Mucosa of descending colon (tissue), 3 donors: ENCODE data around the gene FLVCR2. TPM values are rescaled to one million over a fixed set of nuclear protein-coding genes. Genes with fewer than 3 reads are reported as not detected.

Source experiments
- ATAC-seq: fragments of 200-7000 bp; cut with Tn5 transposase; one replicate; pipeline ENCODE4 v1.9.1; 2020; ENCODE audit warnings: mild to moderate bottlenecking, moderate library complexity
- DNase-seq, 3 donors: peaks; one replicate each; pipeline ENCODE4 v3.0.0-alpha.2; 2020
- H3K36me3 ChIP-seq: fragments of 200-600 bp; one replicate; pipeline ENCODE4 v1.8.0; 2021; ENCODE audit warnings: low read depth, mild to moderate bottlenecking
- H3K4me1 ChIP-seq: fragments of 200-600 bp; one replicate; pipeline ENCODE4 v1.8.0; 2021; ENCODE audit warnings: low read depth, mild to moderate bottlenecking
- H3K4me3 ChIP-seq: fragments of 200-600 bp; one replicate; pipeline ENCODE4 v1.8.0; 2021; ENCODE audit warnings: mild to moderate bottlenecking
- H3K9me3 ChIP-seq: fragments of 200-600 bp; one replicate; pipeline ENCODE4 v1.8.0; 2021; ENCODE audit warnings: mild to moderate bottlenecking
- CTCF ChIP-seq: fragments of 200-600 bp; IDR thresholded peaks from one replicate; pipeline ENCODE4 v1.8.0; 2022; ENCODE audit warnings: antibody characterized with exemption, mild to moderate bottlenecking
- intact Hi-C, 2 donors: fragments of 100-400 bp; cut with DNase I in 1 of 2; cut with micrococcal nuclease in 1 of 2; formaldehyde crosslinking; loops; one replicate each; pipeline versions ENCODE4 v1.11.0 to v1.11.1; 2022; cut with DNase I, micrococcal nuclease
- long read RNA-seq, 2 donors: library from polyadenylated mRNA; unstranded; transcript quantifications; one replicate each; pipeline ENCODE4 v2.0.0, GENCODE V29; 2019 to 2021
- total RNA-seq, 3 donors: library from RNA; stranded (reverse); fragmentation: NEBNext Ultra II Directional in 2 of 3; extraction: Animal tissue kit (Norgen Biotek cat#: 25700) in 2 of 3; gene quantifications; one replicate each; pipeline versions ENCODE4 v1.2.1 to v1.2.4, GENCODE V29; 2021 to 2023
- donor health status: DM: no; HTN: no; CAD: no; lungs with moderate emphysema.
- donor health status: DM: no; HTN: no; CAD: no.
- donor health status: DM: no; HTN: yes; CAD: no.

The FLVCR2 gene
- total RNA-seq: 10 to 100 TPM; 19.2 to 37.5 (median 35.3) TPM
- long read RNA-seq, donor 1, transcript FLVCR2-201 (10 exons, 3,632 nt): major isoform, 12 of 22 reads
- long read RNA-seq, donor 1, partial matches to known transcripts: 3 of 22 reads
- long read RNA-seq, donor 1, other reads (novel, unspliced or antisense): 7 of 22 reads
- long read RNA-seq, donor 2, transcript FLVCR2-201 (10 exons, 3,632 nt): major isoform, 6 of 10 reads
- long read RNA-seq, donor 2, partial matches to known transcripts: 1 of 10 reads
- long read RNA-seq, donor 2, other reads (novel, unspliced or antisense): 3 of 10 reads

GRCh38 chr14:75578102-75578785 is at the start of gene FLVCR2:
FLVCR2 (plus strand) TSS chr14:75578620; CDS start chr14:75578973, 353 bp downstream.
- DNase-seq (peak; percentile 87 to 89 (median 88)), ATAC-seq (peak; percentile 81)
- no peaks in the 10 kb centered on the region for H3K36me3 ChIP-seq
- H3K9me3 ChIP-seq: no peaks in the 10 kb centered on the region
- peak within 1 kb of the TSS; percentile 18 for H3K4me3 ChIP-seq
- peaks cover 21% of the 10 kb centered on the region for H3K4me1 ChIP-seq
- intact Hi-C loops: loop anchor here in 1 of 2 donors (5.0 kb wide), 1 partner anchor 74 kb away; no protein-coding TSS in a partner anchor
- TF ChIP-seq CTCF: no peak

- TF ChIP-seq CTCF: no peak
- no peaks in the 10 kb centered on the region for H3K9me3 ChIP-seq
- H3K4me1 ChIP-seq: peaks cover 4% of the 10 kb centered on the region
- DNase-seq (no peak), ATAC-seq (no peak)
- intact Hi-C loops: no loop called here
- H3K36me3 ChIP-seq: no peaks in the 10 kb centered on the region
- no peak overlapping the region for H3K4me3 ChIP-seq
These were observed 47.2 kb upstream of the FLVCR2 start for GRCh38 chr14:75531256-75531655.

- no peaks in the 10 kb centered on the region for H3K9me3 ChIP-seq
- ATAC-seq (no peak), DNase-seq (no peak)
- H3K36me3 ChIP-seq: no peaks in the 10 kb centered on the region
- H3K4me1 ChIP-seq: peaks cover 4% of the 10 kb centered on the region
- intact Hi-C loops: no loop called here
- no peak overlapping the region for H3K4me3 ChIP-seq
- no peak for TF ChIP-seq CTCF
These were observed 46.6 kb upstream of the FLVCR2 start for GRCh38 chr14:75531660-75532317.

- ATAC-seq (no peak), DNase-seq (no peak)
- TF ChIP-seq CTCF: no peak
- Histone ChIP-seq H3K4me3 (no peak overlapping the region), H3K4me1 (peaks cover 4% of the 10 kb centered on the region), H3K9me3 (no peaks in the 10 kb centered on the region), H3K36me3 (no peaks in the 10 kb centered on the region)
- intact Hi-C loops: no loop called here
These were observed 44.4 kb upstream of the FLVCR2 start for GRCh38 chr14:75533791-75534555.

GRCh38 chr14:75535164-75535898 is 43.1 kb upstream of the FLVCR2 start:
- Histone ChIP-seq H3K36me3 (no peaks in the 10 kb centered on the region), H3K4me3 (no peak overlapping the region), H3K4me1 (peaks cover 4% of the 10 kb centered on the region), H3K9me3 (no peaks in the 10 kb centered on the region)
- TF ChIP-seq CTCF: no peak
- ATAC-seq (no peak), DNase-seq (no peak)
- intact Hi-C loops: no loop called here
